ENCODE data around the gene IGFBP6.

IGFBP6 gene

DNA sequence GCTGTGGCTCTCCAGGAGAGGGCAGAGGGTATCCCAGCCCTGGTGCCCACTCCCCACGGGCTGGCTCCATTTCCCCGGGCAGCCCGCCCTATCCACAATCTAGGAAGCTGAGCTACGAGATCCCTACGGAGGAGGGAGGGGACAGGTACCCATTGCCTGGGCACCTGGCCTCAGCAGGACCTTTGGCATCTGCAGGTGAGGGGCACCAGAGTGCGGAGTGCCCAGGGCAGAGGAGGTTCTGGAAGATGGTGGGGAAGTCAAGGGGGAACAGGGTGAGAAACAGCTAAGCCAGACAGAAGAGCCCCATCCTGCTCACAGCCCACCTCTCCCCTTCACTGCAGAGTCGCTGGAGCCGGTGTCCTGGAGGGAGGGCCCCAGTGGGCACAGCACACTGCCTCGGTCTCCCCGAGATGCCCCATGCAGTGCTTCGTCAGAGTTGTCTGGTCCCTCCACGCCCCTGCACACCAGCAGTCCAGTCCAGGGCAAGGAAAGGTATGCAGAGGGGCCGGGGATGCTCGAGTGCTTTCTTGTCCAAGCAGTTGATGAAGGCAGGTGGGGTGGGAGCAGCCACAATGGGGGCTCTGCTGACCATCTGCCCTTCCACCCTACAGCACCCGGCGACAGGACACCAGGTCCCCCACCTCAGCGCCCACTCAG lies 37.3 kb upstream of the IGFBP6 start:
- no peak for DNase-seq

DNA sequence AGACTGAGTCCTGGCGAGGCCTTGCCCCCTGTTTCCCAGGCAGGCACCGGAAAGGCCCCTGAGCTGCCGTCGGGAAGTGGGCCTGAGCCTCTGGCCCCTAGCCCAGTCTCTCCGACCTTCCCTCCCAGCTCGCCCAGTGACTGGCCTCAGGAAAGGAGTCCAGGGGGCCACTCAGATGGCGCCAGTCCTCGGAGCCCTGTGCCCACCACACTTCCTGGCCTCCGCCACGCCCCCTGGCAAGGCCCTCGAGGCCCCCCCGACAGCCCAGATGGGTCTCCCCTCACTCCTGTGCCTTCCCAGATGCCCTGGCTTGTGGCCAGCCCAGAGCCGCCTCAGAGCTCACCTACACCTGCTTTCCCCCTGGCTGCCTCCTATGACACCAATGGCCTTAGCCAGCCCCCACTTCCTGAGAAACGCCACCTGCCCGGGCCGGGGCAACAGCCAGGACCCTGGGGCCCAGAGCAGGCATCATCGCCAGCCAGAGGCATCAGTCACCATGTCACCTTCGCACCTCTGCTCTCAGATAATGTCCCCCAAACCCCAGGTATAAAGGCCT lies 36.7 kb upstream of the IGFBP6 start:
- no peak for DNase-seq

DNA sequence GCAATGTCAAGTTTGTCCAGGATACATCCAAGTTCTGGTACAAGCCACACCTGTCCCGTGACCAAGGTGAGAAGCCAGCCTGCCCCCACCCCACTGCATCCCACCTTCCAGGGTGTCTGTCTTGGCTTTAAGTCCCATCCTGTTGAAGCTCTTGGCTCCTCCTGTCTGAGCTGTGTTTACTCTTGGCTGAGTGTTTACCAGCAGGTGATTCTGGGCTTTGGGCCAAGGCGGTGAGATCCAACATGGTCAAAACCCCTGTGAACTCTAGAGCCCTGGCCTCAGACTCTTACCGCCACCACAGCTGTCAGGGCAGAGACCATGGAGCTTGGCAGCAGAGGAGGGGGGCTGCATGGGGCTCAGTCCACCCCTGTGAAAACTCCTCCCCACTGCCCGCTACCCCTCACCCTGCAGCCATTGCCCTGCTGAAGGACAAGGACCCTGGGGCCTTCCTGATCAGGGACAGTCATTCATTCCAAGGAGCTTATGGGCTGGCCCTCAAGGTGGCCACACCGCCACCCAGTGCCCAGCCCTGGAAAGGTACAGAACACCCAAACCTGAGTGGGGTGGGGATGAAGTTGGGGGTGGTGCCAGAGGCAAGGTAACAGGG lies 36.0 kb upstream of the IGFBP6 start:
- no peak for DNase-seq

DNA sequence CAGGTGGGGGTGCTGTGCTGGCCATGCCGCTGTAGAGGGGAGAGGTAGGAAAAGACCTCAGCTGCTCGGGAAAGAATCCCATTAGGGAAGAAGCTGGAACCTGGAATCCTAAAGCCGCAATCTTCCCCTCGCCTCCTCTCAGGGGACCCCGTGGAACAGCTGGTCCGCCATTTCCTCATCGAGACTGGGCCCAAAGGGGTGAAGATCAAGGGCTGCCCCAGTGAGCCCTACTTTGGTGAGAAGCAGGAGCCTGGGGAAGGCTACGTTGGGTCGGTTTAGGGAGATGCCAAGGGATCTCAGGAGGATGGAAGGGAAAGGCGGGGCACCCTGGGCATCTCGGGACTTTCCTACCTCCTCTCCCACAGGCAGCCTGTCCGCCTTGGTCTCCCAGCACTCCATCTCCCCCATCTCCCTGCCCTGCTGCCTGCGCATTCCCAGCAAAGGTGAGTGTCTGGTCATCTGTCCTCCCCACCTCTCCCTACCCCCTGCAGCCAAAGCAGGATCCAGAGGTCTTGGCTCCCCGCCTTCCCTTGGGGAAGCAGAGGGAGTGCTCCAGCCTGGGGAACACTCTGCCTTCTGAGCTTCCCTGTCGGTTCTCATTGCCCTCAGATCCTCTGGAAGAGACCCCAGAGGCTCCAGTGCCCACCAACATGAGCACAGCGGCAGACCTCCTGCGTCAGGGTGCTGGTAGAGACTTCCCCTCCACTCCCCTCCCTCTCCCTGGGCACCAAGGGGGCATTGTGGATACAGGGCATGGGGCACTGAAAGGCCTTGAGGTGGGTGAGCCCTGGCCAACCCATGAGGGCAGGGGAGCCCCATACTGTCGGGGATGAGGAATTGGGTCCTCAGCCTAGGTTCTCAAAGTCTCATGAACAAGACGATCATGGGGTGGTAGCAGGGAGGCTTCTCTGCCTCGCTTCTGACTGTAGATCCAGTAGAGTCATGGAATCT lies 35.2 kb upstream of the IGFBP6 start:
- no peak for DNase-seq

DNA sequence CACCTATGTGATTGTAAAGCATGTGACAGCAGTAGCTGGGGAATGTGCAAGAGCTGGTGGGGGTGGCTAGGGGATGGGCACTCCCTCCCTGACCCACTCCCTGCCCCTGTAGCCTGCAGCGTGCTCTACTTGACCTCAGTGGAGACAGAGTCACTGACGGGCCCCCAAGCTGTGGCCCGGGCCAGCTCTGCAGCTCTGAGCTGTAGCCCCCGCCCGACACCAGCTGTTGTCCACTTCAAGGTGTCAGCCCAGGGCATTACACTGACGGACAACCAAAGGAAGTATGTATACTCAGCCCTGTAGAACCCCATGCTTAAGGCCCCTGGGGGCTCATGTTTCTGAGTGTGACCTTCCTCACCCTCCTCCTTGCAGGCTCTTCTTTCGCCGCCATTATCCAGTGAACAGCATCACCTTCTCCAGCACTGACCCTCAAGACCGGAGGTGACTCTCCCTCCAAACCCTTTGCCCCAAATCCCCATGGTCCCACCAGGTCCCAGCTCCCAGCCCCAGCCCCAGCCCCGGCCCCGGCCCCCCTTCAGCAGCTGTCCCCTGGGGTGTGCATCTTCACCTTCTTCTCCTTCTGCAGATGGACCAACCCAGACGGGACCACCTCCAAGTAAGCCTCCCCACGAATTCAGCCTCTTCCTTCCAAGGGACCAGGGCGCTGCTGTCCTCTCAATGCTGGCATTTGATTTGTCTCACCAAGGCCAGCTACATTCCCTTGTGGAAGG lies 34.3 kb upstream of the IGFBP6 start:
- DNase-seq: no peak

DNA sequence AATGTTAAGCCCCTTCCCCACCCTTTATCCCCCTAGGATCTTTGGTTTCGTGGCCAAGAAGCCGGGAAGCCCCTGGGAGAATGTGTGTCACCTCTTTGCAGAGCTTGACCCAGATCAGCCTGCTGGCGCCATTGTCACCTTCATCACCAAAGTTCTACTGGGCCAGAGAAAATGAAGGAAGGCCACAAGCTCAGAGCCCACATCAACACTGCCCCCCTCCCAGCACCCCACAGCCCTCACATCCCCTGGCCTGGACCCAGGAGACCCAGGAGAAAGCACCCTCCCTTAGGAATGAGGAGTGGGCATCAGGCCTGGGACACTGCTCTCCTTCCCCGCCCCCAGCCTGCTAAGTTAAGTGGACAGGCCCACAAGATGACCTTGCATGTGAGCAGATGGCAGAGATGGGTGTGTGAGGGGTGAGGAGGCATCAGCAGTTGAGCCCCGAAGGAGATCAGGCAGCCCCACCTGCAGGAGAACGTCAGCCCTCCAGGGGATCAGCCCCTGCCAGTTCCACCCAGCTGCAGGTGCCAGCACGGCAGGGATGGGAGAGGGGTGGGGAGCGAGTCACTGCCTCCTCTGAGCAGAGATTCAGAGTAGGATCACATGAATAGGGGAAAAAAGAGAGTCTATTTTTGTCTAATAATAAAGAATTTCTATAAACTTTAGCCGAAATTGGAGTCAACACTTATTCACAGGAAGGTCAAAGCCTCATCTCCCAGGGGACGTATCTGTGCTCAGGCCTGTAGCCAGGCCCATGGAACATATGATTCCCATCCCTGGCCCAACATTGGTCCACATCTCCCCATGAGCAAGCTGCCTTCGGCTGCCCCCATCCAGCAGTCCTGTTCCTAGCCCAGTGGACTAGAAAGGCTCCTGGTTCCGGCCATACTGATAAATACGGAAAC lies 33.5 kb upstream of the IGFBP6 start:
- no peak for DNase-seq

DNA sequence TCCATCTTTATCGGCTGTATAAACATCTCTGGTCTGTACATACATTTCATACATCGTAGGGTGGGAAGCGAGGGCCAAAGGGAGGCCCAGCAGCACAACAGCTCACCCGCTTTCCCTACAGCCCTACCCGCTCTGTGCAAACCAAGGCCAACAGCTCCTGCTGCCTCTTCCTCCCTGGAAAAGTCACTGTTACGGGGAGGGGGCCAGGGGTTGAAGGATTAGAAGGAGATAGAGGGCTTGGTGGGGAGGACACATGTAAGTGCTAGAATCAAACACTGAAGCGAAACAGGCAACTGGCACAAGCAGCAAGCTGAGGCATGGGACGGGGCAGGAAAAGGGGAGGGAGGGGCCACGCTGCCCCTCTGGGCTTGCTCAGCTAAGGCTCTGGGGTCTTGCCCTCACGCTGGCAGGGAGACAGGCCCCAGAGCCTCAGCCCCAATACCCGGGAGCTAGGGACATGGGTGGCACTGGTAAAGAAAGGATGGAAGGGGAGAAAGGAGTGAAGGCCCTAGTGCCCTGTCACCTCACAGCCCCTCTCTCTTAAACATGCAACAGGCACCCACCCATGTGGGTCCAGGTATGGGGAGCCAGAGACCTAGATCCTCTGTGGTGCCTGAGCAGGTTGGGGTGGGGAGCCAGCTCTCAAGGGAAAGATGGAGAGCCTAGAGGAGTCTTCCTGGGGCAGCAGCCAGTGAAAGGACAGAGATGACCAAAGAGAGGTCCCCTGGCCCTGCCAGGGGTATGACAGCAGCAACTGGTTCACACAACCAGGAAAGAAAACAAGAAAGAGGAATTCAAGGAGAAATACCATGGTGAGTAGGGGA lies 32.6 kb upstream of the IGFBP6 start:
- no peak for DNase-seq

DNA sequence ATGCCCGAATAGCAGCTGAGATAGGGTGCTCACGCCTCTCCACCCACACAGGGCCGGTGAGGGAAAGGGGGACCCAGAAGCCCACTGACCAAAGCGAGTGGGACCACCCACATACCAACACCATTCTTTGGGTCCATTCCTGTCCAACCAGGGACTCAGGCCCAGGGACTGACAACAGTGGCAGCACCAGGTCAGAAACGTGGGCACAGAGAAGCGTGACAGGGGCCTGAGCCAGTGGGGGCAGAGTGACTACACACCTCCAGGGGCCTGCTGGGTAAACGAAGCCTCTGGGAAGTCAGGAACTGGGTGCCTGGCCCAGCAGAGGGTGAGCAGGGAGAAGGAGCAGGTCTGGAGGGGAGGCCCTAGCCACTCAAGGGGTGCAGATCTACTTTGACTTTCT lies 32.0 kb upstream of the IGFBP6 start:
- no peak for DNase-seq

DNA sequence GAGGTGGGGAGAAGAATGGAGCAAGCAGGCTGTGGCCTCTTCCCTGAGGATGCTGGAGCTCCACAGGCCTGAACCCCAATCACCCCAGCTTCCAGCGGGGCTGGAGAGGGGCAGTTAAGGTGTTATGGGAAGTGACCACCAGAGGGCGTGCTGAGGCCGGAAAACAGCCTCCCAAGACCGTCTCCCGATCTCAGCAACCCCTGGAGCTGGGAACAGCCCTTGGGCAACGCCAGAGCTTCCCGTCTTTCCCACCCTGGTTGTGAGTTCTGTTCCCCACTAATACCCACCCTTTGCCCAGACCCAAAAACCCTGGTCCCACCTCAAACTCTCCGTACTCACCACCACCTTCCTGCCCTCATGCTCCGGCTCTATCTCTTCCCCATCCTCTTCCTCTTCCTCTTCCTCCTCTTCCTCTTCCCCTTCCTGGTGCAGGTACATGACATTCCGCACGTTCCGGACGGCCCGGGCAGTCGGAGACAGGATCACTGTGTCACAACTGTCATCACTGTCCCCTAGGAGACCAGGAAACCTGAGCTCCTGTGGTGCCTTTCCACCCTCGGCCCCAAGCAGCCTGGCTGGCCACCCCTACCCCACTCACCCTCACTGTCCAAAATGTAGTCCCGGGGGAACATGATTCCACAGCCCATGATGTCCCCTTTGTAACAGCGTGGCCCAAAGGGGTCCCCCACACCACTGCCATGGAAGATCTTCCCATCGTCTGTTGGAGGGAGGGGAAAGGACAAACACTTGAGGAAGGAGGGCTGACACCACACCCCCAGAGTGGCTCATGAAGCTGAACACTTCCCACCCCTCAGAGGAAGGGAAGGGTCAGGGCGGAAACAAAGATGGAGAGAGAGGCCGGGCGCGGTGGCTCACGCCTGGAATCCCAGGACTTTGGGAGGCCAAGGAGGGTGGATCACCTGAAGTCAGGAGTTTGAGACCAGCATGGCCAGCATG lies 31.2 kb upstream of the IGFBP6 start:
- DNase-seq: peak; percentile 85

DNA sequence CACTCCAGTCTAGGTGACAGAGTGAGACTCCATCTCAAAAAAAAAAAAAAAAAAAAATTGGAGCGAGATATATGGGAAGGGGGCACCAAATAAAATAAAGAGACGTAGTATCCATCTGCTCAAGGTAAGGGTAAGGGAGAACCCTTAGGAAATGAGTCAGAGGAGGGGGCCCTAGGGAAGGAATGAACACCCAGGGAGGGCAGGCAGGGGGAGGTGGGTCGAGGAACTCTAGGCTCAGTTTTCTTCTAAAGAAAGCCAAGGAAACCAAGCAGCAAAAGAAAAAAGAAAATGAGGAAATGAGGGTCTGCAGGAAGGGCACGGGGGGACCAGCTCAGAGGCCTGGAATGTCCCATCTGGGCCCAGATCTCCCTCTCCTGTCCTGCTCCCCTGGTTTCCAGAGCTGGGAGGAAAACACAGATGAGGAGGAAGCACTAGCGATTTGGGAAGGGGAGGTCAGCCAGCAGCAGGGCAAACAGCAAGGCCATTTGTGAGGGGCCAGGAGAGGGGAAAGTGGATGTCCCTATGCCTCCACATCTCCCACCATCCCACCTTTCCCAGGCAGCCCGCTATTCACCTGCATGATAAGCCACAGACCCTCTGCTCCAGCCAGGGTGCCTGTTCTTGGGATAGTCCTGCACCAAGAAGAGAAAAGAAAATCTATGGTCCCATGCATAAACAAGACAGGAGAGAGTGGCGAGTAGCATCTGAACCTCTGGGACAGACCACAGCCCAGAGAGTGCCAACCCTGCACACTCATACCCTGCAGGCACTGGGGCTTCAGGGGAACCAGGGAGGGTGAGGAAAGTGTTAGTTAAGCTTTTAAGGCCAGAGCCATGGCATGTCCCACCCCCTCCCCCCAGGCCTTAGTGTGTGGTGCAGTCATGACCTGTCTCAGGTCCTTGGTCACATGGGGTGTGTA lies 30.1 kb upstream of the IGFBP6 start:
- DNase-seq: no peak

DNA sequence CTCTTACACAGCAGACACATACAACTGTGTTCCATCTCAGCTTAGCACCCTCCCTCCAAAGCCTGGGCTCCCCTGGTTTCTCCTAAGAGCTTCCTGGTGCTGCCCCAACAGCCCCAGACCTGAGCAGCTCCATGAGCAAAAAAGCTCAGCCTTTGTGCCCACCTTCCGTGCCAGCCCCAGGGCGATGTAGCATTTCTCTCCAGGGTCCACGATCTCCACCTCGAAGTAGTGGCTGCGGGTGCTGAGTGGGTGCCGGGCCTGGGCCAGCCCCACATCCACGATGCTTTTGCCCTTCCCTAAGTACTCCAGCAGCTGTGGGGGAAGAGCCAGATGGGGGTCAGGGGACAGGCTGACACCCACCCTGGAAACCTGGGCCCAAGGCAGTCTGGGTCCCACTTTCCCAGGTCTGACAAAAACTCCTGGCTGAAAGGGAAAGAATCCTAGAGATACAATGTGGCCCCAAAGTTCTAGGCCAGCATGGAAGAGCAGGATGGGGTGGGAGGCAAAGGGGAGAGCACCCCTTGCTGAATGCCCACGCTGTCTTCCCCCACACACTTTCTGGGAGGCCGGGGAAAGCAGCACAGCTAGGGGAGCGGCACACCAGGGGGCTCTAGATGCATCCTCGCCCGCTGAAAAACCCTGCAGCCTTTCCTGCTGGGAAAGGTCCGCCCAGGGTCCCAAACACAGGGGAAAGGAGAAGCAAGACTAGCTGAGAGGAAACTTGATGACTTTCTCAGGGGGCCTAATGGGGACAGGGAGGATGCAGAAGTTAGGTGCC lies 29.3 kb upstream of the IGFBP6 start:
- DNase-seq: no peak

DNA sequence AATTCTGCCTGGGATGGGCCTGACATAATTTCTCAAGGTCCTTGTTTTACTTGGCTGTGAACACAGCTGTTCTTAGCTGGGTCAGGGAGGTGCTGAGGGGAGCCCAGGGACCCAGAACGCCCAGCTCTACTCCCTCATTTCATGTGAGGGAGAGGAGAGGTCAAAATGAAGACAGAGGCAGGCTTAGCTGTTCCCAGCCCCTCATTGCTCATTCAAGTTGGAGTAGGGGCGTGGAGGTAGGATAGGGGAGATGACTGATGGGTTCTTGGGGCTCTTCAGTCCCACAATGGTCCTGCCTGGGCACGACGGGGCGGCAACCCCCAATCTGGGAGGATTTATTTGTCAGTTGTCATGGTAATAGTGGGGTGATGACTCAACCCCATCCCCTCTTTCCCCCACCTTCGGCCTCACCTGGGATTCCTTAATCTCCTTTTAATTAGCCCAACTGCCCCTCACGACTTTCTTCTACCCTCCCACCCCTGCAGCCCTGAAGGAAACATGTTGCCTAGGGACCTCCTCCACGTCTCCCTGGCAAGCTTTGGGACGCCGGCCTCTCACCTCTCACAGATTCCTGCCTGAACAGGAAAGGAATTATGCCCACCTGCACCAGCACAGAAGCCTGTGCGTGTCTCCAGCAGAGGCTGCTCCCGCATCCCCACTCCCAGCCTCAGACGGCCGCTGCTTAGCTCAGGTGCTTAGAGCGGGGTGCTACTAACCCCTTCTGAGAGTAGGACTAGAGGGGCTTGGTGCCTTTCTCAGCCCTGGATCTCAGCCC lies 28.5 kb upstream of the IGFBP6 start:
- DNase-seq: no peak

DNA sequence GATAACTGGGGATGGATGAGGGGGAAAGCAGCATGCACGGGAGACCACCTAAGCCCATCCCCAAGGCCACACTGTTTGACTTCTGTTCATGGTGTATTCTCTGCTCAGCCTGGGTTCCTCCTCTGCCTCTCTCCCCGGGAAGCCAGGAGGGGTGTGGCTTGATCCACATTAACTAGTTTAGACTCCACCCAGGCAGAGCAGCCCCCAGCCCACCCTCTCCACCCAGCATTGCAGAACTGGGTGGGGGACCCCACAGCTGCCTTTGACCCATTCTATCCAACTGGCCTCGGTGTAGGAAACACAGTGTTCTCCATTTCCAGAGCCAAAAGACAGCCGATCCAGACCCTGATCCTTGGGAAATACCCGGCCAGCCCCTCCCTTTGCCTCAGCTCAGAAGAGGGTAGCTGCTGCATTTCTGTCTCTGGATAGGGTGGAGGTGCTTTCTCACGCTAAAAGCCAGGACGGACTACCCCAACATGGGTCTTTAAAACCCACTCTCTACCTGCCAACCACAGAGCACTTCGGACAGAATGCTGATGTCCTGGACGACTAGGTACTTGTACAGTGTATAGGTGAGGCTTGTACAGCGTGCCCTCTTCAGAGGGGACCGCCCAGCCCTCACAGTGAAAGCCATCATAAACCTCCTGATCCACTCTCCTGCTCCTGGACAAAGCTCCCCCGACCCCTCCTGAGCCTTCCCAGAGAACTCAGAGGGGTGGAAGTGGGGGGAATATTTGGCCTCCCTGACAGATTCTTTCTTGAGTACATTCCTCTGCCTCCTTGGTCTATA lies 27.7 kb upstream of the IGFBP6 start:
- no peak for DNase-seq

DNA sequence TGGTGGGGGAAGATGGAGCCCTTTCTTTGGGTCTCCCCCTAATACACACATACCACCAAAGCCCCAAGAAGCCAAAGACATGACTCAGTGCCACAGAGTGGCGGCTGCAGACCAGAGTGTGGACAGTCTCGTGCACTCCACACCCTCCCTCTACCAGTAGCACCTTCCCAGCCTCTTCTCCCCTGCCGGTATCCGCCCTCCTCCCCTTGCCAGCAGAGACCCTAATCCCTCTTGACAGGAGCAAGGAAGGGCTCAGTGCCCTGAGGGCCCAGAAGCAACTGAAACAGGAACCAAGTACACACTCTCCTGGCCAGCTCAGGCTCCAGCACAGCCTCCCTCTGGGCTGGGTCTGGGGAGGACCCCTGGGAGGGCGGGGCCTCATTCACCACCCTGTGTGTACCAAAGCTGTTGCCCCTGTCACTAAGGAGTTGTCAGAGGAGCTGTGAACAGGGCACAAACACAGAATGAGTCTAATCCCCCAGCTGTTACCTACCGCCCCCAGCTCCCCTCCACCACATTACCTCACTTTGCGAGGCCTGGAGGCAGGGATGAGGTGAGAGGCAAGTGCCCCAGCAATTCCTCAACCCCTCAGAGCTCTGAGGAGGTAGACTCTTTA lies 26.5 kb upstream of the IGFBP6 start:
- peak; percentile 40 for DNase-seq

Data from retina (tissue), 1 donor.